Lower leg skin (tissue), 4 donors: Measurements from ENCODE around the gene ARL11. TPM values are rescaled to one million over a fixed set of nuclear protein-coding genes. Genes with fewer than 3 reads are reported as not detected.
"Not testable (repeated sequence)": the region's sequence is repeated elsewhere in the genome, so short reads cannot be mapped to it uniquely, and the experiment has no call there.

Source experiments
- DNase-seq, 2 donors: peaks; one replicate each; pipeline ENCODE4 v3.0.0-alpha.2; 2019; ENCODE audit warnings: low spot score in 2 of 2
- H3K4me3 ChIP-seq: fragments of 200-600 bp; sonication (generic); 2 replicates; pipeline ENCODE4 v1.5.1; 2017; ENCODE audit warnings: mild to moderate bottlenecking, low read depth; ENCODE audit not compliant: poor library complexity, severe bottlenecking
- POLR2A ChIP-seq, 2 donors: fragments of 450-650 bp; IDR thresholded peaks; one replicate each; pipeline ENCODE4 v1.6.1; 2016 to 2017; ENCODE audit warnings: antibody characterized with exemption in 2 of 2, mild to moderate bottlenecking in 1 of 2, moderate library complexity in 1 of 2
- WGBS, 2 donors: methylation state at CpG; one replicate each; pipeline ENCODE4 v1.1.5; 2018; 5-methylcytosine and 5-hydroxymethylcytosine counted together
- intact Hi-C: fragments of 100-400 bp; cut with DNase I; formaldehyde crosslinking; loops from one replicate; pipeline ENCODE4 v1.15.0; 2023; ENCODE audit warnings: low total_unique reads
- total RNA-seq, 4 donors: library from RNA; depleted of rRNA; stranded (reverse); fragments of >200 nt; gene quantifications; one replicate each; pipeline ENCODE4 v1.1.0, GENCODE V29; 2016
- TF ChIP-seq, protein P1 (sequence below), 3 donors: fragments of 450-650 bp; IDR thresholded peaks; one replicate each; pipeline ENCODE4 v1.5.1; 2016; ENCODE audit warnings: antibody characterized with exemption in 3 of 3, mild to moderate bottlenecking in 3 of 3, moderate library complexity in 2 of 3

The ARL11 gene
- total RNA-seq, 4 donors from 2014 or later: 0.19 to 0.51 TPM; not detected in 2

DNA sequence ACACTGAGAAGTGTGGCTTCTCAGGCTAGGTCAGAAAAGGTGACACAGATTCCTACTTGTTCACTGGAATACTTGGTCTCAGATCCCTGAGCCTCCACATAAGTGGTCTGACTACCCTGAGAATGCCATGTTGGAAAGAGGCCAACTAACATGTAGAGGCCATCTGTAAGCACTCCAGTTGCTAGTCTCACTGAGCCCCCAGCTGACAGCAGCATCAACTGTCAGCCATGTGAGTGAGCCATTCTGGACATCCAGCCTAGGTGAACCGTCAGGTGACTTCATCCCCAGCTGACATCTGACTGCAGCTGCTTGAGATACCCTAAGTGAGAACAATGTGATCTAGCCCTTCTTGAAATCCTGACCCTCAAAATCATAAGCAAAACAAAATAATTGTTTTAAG lies 18.1 kb upstream of the ARL11 start:
- TF ChIP-seq, protein P1, sequence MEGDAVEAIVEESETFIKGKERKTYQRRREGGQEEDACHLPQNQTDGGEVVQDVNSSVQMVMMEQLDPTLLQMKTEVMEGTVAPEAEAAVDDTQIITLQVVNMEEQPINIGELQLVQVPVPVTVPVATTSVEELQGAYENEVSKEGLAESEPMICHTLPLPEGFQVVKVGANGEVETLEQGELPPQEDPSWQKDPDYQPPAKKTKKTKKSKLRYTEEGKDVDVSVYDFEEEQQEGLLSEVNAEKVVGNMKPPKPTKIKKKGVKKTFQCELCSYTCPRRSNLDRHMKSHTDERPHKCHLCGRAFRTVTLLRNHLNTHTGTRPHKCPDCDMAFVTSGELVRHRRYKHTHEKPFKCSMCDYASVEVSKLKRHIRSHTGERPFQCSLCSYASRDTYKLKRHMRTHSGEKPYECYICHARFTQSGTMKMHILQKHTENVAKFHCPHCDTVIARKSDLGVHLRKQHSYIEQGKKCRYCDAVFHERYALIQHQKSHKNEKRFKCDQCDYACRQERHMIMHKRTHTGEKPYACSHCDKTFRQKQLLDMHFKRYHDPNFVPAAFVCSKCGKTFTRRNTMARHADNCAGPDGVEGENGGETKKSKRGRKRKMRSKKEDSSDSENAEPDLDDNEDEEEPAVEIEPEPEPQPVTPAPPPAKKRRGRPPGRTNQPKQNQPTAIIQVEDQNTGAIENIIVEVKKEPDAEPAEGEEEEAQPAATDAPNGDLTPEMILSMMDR (IDR thresholded peaks at IDR 0.05): no peak
- TF ChIP-seq POLR2A (IDR thresholded peaks at IDR 0.05): no peak
- DNase-seq: no peak
- H3K4me3 ChIP-seq: no peak overlapping the region
- WGBS, 2 donors: 89 to 90% methylated on average over 1 of the region's 1 CpG
- intact Hi-C loops: no loop called here

DNA sequence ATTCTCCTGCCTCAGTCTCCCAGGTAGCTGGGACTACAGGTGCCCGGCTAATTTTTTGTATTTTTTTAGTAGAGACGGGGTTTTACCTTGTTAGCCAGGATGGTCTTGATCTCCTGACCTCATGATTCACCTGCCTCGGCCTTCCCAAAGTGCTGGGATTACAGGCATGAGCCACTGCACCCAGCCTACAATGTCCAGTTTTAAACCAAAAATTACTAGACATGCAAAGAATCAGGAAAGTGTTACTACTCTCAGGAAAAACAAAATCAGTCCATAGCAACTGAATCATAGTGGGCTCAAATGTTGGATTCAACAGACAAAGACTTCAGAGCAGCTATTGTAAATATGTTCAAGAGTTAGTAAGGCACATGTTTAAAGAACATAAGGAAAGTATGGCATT lies 16.3 kb upstream of the ARL11 start:
- WGBS, 2 donors: 95 to 96% methylated on average over 3 of the region's 3 CpGs
- DNase-seq, H3K4me3 ChIP-seq, intact Hi-C loops: not testable (repeated sequence)

DNA sequence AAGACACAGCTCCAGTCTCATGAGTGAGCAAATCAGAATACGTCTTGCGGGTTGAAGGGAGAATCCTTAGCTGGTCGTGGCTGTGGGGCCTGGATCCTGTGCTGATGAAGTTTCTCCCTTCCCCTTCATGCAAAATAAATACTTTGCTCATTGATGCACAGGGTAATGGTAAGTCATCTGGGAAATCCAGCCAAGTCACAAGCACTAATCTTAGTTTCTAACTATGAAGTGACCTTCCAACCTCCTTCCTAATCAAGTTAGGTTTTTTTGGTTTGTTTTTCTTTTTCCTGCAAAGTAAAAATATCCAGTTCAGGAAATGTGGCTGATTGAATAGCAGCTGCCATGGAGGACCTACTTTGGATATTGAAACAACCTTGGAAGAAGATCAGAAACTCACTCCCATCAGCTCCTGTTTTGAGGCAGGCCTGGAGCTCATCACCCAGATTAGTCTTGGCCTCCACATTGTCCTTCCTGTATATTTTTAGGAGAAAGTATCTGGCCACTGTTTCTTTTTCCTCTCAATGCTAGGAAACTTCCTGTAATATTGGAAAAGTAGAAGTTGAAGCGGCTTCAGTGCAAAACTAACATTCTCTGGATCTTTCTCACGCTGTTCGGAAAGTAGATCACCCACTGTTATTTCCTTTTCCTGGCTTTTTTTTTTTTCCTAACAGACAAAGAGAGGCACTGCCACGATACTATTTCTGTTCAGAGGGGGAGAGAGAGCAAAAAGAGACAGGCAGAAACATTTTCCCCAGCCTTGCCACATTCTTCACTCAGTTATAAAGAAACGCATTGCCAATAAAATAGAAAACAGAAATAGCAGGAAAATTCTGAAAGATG lies 12.3 kb upstream of the ARL11 start:
- no peak for TF ChIP-seq POLR2A (IDR thresholded peaks at IDR 0.05)
- TF ChIP-seq, protein P1 (IDR thresholded peaks at IDR 0.05): no peak
- WGBS, 2 donors: 54 to 67% methylated on average over 8 of the region's 8 CpGs
- intact Hi-C loops: no loop called here
- no peak for DNase-seq
- no peak overlapping the region for H3K4me3 ChIP-seq

DNA sequence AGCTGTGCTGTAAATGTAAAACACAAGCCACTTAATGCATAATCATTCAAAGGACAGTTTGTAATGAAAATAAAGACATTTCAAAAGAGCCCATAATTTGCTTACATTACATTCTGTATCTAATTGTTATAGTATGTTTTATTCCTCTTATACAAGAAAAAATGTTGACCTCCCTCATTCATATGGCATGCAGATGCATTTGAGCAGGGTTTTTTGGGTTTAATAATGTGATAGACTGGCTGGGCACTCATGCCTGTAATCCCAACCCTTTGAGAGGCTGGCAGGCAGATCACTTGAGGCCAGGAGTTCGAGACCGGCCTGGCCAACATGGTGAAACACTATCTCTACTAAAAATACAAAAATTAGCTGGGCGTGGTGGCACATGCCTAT lies 11.6 kb upstream of the ARL11 start:
- no peak overlapping the region for H3K4me3 ChIP-seq
- 65 to 78% methylated on average over 3 of the region's 3 CpGs for WGBS, 2 donors
- intact Hi-C loops: no loop called here
- TF ChIP-seq POLR2A (IDR thresholded peaks at IDR 0.05): no peak
- TF ChIP-seq, protein P1 (IDR thresholded peaks at IDR 0.05): no peak
- DNase-seq: no peak

DNA sequence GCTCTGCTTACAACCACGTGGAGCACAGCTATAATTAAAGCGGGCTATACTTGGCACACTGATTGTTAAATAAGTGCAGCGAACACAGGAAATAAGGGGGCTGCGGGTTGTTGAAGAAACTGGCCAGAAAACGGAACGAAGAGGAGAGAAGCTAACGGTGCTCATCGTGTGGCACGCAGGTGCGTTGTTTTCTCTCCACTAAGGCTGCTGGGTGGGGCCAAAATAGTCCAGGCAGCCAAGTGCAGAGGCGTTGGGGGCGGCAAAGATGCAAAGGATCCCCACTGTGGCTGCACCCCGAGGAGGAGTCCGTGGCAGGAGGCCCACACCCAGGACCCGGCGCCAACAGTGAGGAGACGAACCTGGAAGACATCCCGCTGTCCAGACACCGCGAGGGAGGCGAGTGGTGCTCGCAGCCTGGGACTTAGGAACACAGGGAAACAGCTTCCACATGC lies 8.1 kb upstream of the ARL11 start:
- no peak for TF ChIP-seq POLR2A (IDR thresholded peaks at IDR 0.05)
- TF ChIP-seq, protein P1 (IDR thresholded peaks at IDR 0.05): no peak
- intact Hi-C loops: no loop called here
- no peak for DNase-seq
- WGBS, 2 donors: 38 to 49% methylated on average over 22 of the region's 22 CpGs
- H3K4me3 ChIP-seq: no peak overlapping the region

DNA sequence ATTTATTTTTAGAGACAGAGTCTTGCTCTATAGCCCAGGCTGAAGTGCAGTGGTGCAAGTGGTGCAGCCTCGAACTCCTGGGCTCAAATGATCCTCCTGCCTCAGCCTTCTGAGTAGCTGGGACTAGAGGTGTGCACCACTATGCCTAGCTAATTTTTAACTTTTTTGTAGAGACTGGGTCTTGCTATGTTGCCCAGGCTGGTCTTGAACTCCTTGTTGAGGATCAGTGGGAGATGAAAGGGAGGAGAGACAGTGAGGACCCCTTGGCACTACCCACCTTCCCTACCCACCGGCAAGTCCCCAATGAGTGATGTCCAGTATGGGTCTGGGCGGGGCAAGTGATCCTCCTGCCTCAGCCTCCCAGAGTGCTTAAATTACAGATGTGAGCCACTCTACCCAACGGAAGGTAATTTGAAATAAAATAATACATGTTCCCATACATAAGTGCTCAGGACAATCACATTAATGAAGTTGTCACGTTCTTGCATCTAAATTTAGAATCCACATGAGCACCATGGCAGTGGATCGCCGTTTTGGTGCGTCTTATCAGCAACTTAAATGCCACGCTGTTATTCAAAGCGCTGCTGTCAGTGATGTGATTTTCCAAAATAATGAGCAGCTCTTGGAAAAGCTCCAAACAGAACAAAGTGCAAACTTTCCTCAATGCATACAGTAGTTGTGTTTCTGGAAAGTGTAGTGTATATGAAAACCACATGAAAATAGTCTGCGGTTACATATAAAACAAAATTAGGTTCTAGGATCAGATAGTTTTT lies 5.9 kb upstream of the ARL11 start:
- TF ChIP-seq, protein P1 (IDR thresholded peaks at IDR 0.05): no peak
- no peak for TF ChIP-seq POLR2A (IDR thresholded peaks at IDR 0.05)
- no peak overlapping the region for H3K4me3 ChIP-seq
- intact Hi-C loops: no loop called here
- WGBS, 2 donors: 52 to 54% methylated on average over 11 of the region's 11 CpGs
- DNase-seq: no peak
